Trophoblast cell (in vitro differentiated cells and primary cell): ENCODE measurements around the gene ZNF804A.
A peak's percentile ranks its signal among the peaks of the same experiment; 100 is the strongest.

Experiments used
- DNase-seq, 2 donors: peaks; one replicate each; pipeline ENCODE4 v3.0.0-alpha.2; 2016
- H2AFZ ChIP-seq: 2 replicates; pipeline ENCODE4 v1.6.1; 2013; ENCODE audit warnings: low read length, moderate library complexity, mild to moderate bottlenecking; ENCODE audit not compliant: insufficient read depth, poor library complexity
- H2AK5ac ChIP-seq: 2 replicates; pipeline ENCODE4 v1.6.1; 2013; ENCODE audit warnings: mild to moderate bottlenecking, low read length
- H2BK120ac ChIP-seq: 2 replicates; pipeline ENCODE4 v1.6.1; 2013; ENCODE audit warnings: low read length, mild to moderate bottlenecking, moderate library complexity; ENCODE audit not compliant: insufficient read depth, poor library complexity
- H2BK12ac ChIP-seq: 2 replicates; pipeline ENCODE4 v1.6.1; 2013; ENCODE audit warnings: mild to moderate bottlenecking, low read length, moderate library complexity
- H2BK5ac ChIP-seq: 2 replicates; pipeline ENCODE4 v1.6.1; 2013; ENCODE audit warnings: low read length, low read depth, moderate library complexity, mild to moderate bottlenecking; ENCODE audit not compliant: poor library complexity
- H3K14ac ChIP-seq: 2 replicates; pipeline ENCODE4 v1.6.1; 2013; ENCODE audit warnings: mild to moderate bottlenecking, low read length
- H3K18ac ChIP-seq: 2 replicates; pipeline ENCODE4 v1.6.1; 2013; ENCODE audit warnings: mild to moderate bottlenecking, low read length
- H3K23ac ChIP-seq: 2 replicates; pipeline ENCODE4 v1.6.1; 2013; ENCODE audit warnings: low read length
- H3K27ac ChIP-seq: 2 replicates; pipeline ENCODE4 v1.5.1; 2013; ENCODE audit warnings: low read depth, mild to moderate bottlenecking, inconsistent platforms, low read length, moderate library complexity
- H3K27me3 ChIP-seq: 2 replicates; pipeline ENCODE4 v1.6.1; 2013; ENCODE audit warnings: inconsistent platforms, mild to moderate bottlenecking, low read length, moderate library complexity; ENCODE audit not compliant: insufficient read depth
- H3K36me3 ChIP-seq, 2 experiments: 1 replicate in 1 of 2; 2 replicates in 1 of 2; pipeline ENCODE4 v1.6.1; 2013; ENCODE audit warnings: low read length in 2 of 2, mild to moderate bottlenecking in 2 of 2, moderate library complexity in 1 of 2; ENCODE audit not compliant: insufficient read depth in 2 of 2, control insufficient read depth in 1 of 2
- H3K4ac ChIP-seq: 2 replicates; pipeline ENCODE4 v1.6.1; 2013; ENCODE audit warnings: low read depth, mild to moderate bottlenecking, low read length, moderate library complexity
- H3K4me1 ChIP-seq, 2 experiments: 1 replicate in 1 of 2; 2 replicates in 1 of 2; pipeline ENCODE4 v1.6.1; 2013; ENCODE audit warnings: low read length in 2 of 2, mild to moderate bottlenecking in 2 of 2, moderate library complexity in 1 of 2; ENCODE audit not compliant: insufficient read depth in 2 of 2, control insufficient read depth in 1 of 2
- H3K4me2 ChIP-seq: 2 replicates; pipeline ENCODE4 v1.6.1; 2013; ENCODE audit warnings: inconsistent platforms, mild to moderate bottlenecking, low read length, moderate library complexity
- H3K4me3 ChIP-seq: 2 replicates; pipeline ENCODE4 v1.5.1; 2013; ENCODE audit warnings: mild to moderate bottlenecking, low read depth, low read length, inconsistent platforms
- H3K79me1 ChIP-seq: one replicate; pipeline ENCODE4 v1.6.1; 2013; ENCODE audit warnings: low read length
- H3K79me2 ChIP-seq: 2 replicates; pipeline ENCODE4 v1.6.1; 2013; ENCODE audit warnings: low read length, mild to moderate bottlenecking; ENCODE audit not compliant: control insufficient read depth, insufficient read depth, poor library complexity
- H3K9ac ChIP-seq: 2 replicates; pipeline ENCODE4 v1.6.1; 2013; ENCODE audit warnings: mild to moderate bottlenecking, low read length
- H3K9me3 ChIP-seq: 2 replicates; pipeline ENCODE4 v1.6.1; 2013; ENCODE audit warnings: low read depth, mild to moderate bottlenecking, control low read depth, inconsistent platforms, low read length; ENCODE audit not compliant: insufficient read depth
- H4K12ac ChIP-seq: 2 replicates; pipeline ENCODE4 v1.6.1; 2013; ENCODE audit warnings: low read depth, mild to moderate bottlenecking, low read length, moderate library complexity
- H4K8ac ChIP-seq: 2 replicates; pipeline ENCODE4 v1.6.1; 2013; ENCODE audit warnings: low read depth, mild to moderate bottlenecking, low read length, moderate library complexity
- H4K91ac ChIP-seq: one replicate; pipeline ENCODE4 v1.6.1; 2013; ENCODE audit warnings: low read depth, mild to moderate bottlenecking, low read length, moderate library complexity
- WGBS: extraction: QIAGEN DNeasy Blood & Tissue Kit; methylation state at CpG from one replicate; pipeline ENCODE4 v1.1.7; 2013; ENCODE audit warnings: missing lambda C conversion rate; ENCODE audit not compliant: insufficient read length, insufficient coverage; ENCODE audit errors: extremely low coverage; 5-methylcytosine and 5-hydroxymethylcytosine counted together

The ZNF804A gene

DNA sequence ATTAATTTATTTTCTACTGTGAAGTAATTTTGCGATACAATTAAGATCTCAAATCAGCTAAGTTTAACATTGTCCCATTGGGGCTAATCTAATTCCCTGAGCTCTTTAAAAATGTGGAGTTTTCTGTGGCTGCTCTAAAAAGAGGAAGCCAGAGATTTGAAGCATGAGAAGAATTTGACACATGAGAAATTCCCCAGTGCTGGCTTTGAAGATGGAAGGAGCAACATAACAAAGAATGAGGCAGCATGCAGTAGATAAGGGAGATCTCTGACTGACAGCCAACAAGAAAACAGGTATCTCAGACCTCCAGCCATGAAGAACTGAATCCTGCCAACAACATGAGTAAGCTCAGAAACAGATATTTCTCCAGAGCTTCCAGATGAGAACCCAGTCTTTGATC, 308.4 kb downstream of the ZNF804A start:
- H4K8ac ChIP-seq = no peak overlapping the region
- H4K12ac ChIP-seq = no peak overlapping the region
- peaks cover 3 to 4% of the 10 kb centered on the region in 2 experiments for H3K4me1 ChIP-seq
- H2AFZ ChIP-seq = no peak overlapping the region
- no peak overlapping the region for H4K91ac ChIP-seq
- H3K23ac ChIP-seq = no peak overlapping the region
- no peak overlapping the region for H3K14ac ChIP-seq
- no peaks in the 10 kb centered on the region for H3K36me3 ChIP-seq
- no peak overlapping the region for H3K9ac ChIP-seq
- H3K27me3 ChIP-seq = no peaks in the 10 kb centered on the region
- H2BK5ac ChIP-seq = no peak overlapping the region
- H2BK120ac ChIP-seq = no peak overlapping the region
- no peak overlapping the region for H2AK5ac ChIP-seq
- no peak overlapping the region for H2BK12ac ChIP-seq
- no peaks in the 10 kb centered on the region for H3K79me1 ChIP-seq
- H3K4me2 ChIP-seq = no peak overlapping the region
- no peaks in the 10 kb centered on the region for H3K79me2 ChIP-seq
- H3K27ac ChIP-seq = no peak overlapping the region
- H3K4ac ChIP-seq = no peak overlapping the region
- no CpG with 5 or more reads among the region's 1 CpG for WGBS
- no peak overlapping the region for H3K18ac ChIP-seq
- no peak overlapping the region for H3K4me3 ChIP-seq
- peak in 1 of 2 donors; percentile 4 for DNase-seq
- H3K9me3 ChIP-seq = no peaks in the 10 kb centered on the region

DNA sequence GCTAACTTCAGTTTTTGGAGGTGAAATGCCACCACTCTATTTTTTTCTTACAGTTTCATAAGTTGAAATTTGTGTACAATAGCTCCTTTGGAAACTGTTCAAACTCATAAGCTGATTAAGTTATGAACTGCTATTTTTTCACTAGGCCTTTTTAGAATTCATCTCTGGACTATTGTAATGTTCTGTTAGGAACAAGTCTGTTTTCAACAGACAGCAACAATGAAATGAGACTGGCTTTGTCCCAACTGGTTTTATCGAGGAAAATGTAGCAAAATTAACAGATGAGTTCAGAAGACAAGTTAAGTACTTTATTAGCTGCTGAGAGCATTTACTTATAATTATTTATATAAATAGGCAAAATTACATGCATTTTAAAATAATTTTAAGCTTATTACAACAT, 310.6 kb downstream of the ZNF804A start:
- Histone ChIP-seq H2BK5ac (no peak overlapping the region), H2BK12ac (no peak overlapping the region), H3K4me3 (no peak overlapping the region), H3K36me3 (no peaks in the 10 kb centered on the region), H3K79me1 (no peaks in the 10 kb centered on the region), H3K79me2 (no peaks in the 10 kb centered on the region), H3K27ac (no peak overlapping the region), H3K9ac (no peak overlapping the region), H4K12ac (no peak overlapping the region), H2AFZ (no peak overlapping the region), H3K18ac (no peak overlapping the region), H3K4me2 (no peak overlapping the region), H3K4me1 (peaks cover 3 to 4% of the 10 kb centered on the region in 2 experiments), H2BK120ac (no peak overlapping the region), H3K9me3 (no peaks in the 10 kb centered on the region), H3K14ac (no peak overlapping the region), H4K91ac (no peak overlapping the region), H3K4ac (no peak overlapping the region), H4K8ac (no peak overlapping the region), H2AK5ac (no peak overlapping the region), H3K27me3 (no peaks in the 10 kb centered on the region), H3K23ac (no peak overlapping the region)
- WGBS = no CpG with 5 or more reads among the region's 1 CpG
- no peak for DNase-seq

DNA sequence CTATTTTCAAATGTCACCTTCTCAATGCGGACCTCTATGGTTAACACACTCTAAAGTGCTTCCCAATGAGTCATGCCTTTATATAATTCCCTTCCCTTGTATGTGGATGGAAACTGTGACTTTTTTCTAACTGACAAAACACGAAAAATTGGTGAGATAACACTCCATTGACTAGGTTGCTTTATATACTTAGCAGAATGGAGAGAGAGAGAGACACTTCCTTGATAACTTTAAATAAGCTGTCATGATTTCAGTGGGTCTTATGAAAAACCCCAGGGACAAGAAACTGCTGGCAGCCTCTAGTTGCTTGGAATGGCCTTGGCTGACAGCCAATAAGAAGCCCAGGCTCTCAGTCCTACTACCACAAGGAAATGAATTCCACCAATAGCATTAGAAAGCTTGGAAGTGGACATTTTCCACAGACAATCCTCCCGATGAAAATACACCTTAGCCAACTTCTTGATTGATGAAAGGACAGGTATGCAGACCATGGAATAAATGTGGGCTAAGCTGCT, 322.2 kb downstream of the ZNF804A start:
- Histone ChIP-seq H4K91ac (no peak overlapping the region), H3K36me3 (no peaks in the 10 kb centered on the region), H3K79me2 (no peaks in the 10 kb centered on the region)

DNA sequence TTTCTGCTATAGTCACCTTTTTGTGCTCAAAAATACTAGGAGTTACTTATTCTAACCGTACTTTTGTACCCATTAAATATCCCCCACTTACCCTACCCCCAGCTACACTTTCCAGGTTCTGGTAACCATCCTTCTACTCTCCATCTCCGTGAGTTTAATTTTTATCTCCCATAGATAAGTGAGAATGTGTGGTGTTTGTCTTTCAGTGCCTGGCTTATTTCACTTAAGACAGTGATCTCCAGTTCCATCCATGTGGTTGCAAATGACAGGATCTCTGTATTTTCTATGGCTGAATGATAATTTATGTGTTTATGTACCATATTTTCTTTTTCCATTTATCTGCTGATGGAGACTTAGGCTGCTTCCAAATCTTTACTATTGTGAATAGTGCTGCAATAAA, 323.3 kb downstream of the ZNF804A start:
- WGBS = no CpG with 5 or more reads among the region's 2 CpGs
- H4K8ac ChIP-seq = no peak overlapping the region

More for the DNA sequence above, 322.2 kb downstream of the ZNF804A start:
- no peak overlapping the region for H3K4ac ChIP-seq
- no peak overlapping the region for H4K12ac ChIP-seq
- H2BK12ac ChIP-seq = no peak overlapping the region
- H3K9me3 ChIP-seq = no peaks in the 10 kb centered on the region
- no CpG with 5 or more reads among the region's 3 CpGs for WGBS
- no peak overlapping the region for H3K27ac ChIP-seq
- no peaks in the 10 kb centered on the region for H3K4me1 ChIP-seq
- H3K14ac ChIP-seq = no peak overlapping the region
- peaks cover 2% of the 10 kb centered on the region for H3K79me1 ChIP-seq
- H2BK120ac ChIP-seq = no peak overlapping the region
- H2AK5ac ChIP-seq = no peak overlapping the region
- no peak for DNase-seq
- H3K4me2 ChIP-seq = no peak overlapping the region
- no peak overlapping the region for H2AFZ ChIP-seq
- H3K23ac ChIP-seq = no peak overlapping the region
- H3K18ac ChIP-seq = no peak overlapping the region
- H3K4me3 ChIP-seq = no peak overlapping the region
- no peak overlapping the region for H3K9ac ChIP-seq
- H3K27me3 ChIP-seq = no peaks in the 10 kb centered on the region
- H2BK5ac ChIP-seq = no peak overlapping the region
- no peak overlapping the region for H4K8ac ChIP-seq

More for the DNA sequence above, 323.3 kb downstream of the ZNF804A start:
- Histone ChIP-seq H2BK12ac (no peak overlapping the region), H4K12ac (no peak overlapping the region), H2BK5ac (no peak overlapping the region), H3K79me1 (peaks cover 2% of the 10 kb centered on the region), H4K91ac (no peak overlapping the region), H3K14ac (no peak overlapping the region), H3K23ac (no peak overlapping the region), H3K18ac (no peak overlapping the region), H3K79me2 (no peaks in the 10 kb centered on the region), H3K27me3 (no peaks in the 10 kb centered on the region), H3K9me3 (no peaks in the 10 kb centered on the region), H3K36me3 (no peaks in the 10 kb centered on the region), H3K4ac (no peak overlapping the region), H3K27ac (no peak overlapping the region), H3K4me3 (no peak overlapping the region), H2BK120ac (no peak overlapping the region), H2AFZ (no peak overlapping the region), H3K4me1 (no peaks in the 10 kb centered on the region), H2AK5ac (no peak overlapping the region), H3K9ac (no peak overlapping the region), H3K4me2 (no peak overlapping the region)
- no peak for DNase-seq
